NCI-H524 treated with DMSO at 0.1 percent for 48 hours (cell line): ENCODE measurements around the gene PODN.

Experiments used
- DNase-seq: peaks from one replicate; lab custom pipeline; 2025; lab: John Stamatoyannopoulos, UW

PODN gene, protein sequence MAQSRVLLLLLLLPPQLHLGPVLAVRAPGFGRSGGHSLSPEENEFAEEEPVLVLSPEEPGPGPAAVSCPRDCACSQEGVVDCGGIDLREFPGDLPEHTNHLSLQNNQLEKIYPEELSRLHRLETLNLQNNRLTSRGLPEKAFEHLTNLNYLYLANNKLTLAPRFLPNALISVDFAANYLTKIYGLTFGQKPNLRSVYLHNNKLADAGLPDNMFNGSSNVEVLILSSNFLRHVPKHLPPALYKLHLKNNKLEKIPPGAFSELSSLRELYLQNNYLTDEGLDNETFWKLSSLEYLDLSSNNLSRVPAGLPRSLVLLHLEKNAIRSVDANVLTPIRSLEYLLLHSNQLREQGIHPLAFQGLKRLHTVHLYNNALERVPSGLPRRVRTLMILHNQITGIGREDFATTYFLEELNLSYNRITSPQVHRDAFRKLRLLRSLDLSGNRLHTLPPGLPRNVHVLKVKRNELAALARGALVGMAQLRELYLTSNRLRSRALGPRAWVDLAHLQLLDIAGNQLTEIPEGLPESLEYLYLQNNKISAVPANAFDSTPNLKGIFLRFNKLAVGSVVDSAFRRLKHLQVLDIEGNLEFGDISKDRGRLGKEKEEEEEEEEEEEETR

DNA sequence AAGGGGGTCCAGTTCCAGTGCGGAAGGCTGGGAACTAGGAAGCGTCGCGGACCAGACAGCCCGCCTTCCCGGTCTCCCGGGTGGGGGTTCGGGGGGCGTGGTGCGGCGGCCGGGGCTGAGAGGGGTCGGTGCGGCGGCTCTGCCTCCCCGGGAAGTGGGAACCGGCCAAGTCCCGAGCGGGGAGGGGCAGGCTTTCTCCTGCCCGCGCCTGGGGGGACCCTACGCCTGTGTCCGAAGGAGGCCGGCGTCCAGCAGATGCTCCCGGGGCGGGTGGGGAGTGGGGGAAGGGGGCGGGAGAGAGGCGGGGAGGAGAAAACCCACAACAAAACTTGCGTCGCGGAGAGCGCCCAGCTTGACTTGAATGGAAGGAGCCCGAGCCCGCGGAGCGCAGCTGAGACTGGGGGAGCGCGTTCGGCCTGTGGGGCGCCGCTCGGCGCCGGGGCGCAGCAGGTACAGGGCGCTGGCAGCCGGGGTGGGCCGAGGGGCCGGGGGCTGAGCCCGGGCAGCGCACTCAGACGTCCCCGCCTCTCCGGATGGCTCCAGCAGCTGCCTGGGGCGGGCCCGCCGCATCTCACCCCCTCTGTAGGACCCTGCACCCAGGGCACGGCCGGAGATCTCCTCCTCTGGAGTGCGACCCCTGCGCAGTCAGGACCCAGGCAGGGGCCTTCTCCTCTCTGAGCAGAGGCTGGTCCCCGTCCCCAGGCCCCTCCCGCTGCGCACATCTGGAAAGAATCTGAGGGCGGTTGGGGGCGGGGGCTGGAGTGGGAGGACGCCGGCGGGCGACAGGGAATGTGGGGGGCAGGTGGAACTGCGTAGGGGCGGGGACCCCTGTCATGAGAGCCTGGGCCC lies at the start of gene PODN:
TSS of gene PODN (plus strand) at position 355 of the 849 bp plus-strand sequence. CDS start 7,643 bp downstream, outside the sequence.
- no peak for DNase-seq

- DNase-seq = peak; percentile 42
Measured at GRCh38 chr1:53014791-53015507, 47.1 kb upstream of the PODN start.

DNA sequence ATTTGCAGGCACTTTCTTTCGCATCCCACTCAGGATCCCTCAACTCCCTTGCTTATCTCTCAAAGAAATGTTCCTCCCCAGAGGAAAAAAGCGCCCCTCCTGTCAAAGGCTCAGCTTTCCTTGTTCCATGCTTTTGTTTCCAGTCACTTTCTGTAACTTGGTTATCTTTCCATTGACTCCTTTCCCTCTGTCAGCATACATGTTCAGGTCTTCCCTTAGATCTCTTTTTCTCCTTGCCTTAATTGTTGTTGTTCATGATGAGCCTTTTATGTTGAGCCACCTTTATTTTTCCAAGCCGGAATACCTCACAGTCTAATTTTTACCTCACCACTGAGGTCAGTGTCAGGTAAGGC lies 46.5 kb upstream of the PODN start:
- no peak for DNase-seq

DNA sequence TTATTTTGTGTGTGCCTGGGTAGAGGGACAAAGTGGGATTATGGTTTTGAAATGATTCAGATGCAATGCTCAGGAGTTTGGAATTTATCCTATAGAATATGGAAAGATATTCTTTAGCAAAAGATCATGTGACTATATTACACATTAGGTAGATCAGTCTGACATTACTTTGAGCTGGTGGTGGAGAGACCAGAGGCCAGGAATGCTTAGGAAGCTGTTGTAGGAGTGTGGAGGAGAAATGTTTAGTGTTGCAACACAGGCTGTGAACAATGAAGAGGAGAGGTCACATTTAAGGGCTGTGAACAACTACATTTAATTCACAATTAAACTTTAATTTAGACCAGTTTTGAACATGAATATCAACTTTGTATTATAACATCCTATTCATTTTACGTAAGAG lies 45.3 kb upstream of the PODN start:
- DNase-seq = no peak

DNA sequence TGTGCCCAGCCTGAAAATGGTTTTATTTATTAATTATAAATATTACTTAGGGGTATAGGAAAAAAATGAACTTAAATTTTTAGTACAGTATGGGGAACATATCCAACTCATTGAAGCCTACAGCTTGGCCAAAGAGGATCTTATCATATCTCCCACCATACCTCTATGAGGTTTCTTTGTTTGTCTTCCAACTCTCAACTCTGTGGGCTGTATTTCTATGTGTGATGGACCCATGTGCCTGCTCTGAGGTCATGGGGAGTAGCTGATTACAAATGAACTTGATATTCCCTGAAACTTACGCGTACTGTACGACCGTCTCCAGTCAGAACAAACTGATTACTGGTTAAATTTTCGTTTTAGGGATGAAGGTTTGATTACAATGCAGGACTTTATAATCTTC lies 41.4 kb upstream of the PODN start:
- no peak for DNase-seq

DNA sequence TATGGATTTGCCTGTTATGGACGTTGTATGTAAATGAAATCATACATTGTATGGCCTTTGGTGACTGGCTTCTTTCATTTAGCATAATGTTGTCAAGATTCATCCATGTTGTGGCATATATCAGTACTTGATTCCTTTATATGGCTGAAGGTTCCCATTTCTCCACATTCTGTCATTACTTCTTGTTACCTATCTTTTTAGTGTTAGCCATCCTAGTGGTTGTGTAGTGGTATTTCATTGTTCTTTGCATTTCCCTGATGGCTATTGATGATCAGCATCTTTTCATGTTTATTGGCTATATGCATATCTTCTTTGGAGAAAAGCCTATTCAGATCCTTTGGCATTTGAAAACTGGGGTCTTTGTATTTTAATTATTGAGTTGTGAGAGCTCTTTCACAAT lies 39.8 kb upstream of the PODN start:
- DNase-seq = no peak

DNA sequence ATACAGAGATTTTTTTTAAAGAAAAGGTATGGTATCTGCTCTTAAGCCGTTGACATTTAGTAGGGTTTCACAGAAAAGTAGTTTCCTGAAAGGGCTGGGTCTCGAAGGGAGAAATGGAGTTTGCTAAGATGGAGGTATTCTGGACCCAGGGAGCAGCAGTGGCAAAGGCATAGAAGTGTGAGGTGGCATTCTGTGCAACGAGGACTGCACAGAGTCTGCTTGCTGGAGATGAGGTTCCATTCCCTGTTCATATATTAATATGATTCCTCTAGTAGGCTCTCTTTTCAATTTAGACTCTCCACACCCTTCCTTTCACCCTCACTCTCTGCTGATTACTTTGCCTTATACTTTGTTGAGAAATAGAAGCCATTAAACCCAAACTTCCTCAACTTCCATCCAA lies 38.5 kb upstream of the PODN start:
- DNase-seq = no peak

DNA sequence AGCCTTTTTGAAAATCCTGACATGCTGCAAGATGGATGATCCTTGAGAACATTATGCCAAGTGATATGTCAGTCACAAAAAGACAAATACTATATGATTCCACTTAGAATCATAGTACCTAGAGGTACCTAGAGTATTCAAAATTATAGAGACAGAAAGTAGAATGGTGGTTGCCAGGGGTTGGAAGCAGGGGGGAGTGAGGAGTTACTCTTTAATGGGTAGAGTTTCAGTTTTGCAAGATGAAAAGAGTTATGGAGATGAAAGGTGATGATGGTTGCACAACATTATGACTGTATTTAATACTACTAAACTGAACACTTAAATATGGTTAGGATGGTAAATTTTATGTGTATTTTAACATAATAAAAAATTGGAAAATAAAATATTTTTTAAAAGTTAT lies 37.9 kb upstream of the PODN start:
- DNase-seq = no peak

- no peak for DNase-seq
Measured at GRCh38 chr1:53025034-53025768, 36.8 kb upstream of the PODN start.

GRCh38 chr1:53025769-53026112 lies 36.3 kb upstream of the PODN start:
- no peak for DNase-seq

GRCh38 chr1:53026254-53026653 lies 35.8 kb upstream of the PODN start:
- no peak for DNase-seq

- no peak for DNase-seq
Measured at GRCh38 chr1:53031732-53032131, 30.3 kb upstream of the PODN start.

DNA sequence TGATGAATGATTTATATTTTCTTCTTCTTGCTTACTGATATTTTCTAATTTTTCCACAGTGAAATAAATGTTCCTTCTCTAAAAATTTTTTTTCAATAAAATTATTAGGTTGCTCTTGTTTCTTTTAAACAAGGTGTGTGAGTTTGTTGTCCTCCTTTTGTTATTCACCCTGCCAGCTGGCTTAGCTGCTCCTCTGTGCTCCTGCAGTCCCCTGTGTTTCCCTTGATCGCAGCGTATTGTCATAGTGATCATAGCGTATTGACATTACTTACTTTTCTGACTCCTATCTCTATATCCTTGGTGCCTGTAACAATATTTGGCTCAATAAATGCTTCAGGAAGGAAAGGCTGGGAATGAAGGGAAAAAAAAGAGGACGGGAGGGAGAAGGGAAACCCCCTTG lies 24.9 kb upstream of the PODN start:
- no peak for DNase-seq

- DNase-seq = no peak
Measured at GRCh38 chr1:53038566-53038965, 23.4 kb upstream of the PODN start.

DNA sequence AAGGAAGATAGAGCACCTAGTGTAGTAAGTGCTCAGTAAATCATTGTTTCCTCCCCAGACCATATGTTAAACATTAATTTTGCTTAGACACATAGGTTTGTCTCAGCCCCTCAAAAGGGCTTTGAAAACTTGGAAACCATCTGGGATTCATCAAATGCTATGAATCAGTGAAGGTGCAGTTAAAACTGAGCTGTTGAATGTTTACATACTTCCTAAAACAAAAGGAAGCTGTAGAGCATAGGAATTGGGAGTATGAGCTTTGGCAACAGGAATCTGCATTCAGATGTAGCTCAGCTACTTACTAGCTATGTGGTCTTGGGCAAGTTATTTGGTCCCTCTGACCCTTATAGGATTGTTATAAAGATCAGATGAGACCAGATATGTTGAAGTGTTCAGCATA lies 18.7 kb upstream of the PODN start:
- no peak for DNase-seq

DNA sequence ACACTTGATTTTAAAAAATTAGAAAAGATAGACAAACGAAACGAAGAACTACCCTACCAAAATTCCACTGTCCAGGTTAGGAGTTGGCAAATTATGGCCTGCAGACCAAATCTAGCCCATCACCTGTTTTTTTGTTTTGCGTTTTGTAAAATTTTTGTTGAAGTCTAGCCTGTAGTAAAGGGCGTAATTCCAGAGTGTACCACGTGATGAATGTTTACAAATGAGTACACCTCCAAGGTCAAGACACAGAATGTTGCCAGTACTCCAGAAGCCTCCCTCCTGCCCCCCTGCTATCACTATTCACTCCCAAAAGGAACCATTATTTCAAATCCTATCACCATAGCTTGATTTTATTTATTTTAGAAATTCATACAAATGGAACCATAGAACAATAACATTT lies 17.1 kb upstream of the PODN start:
- DNase-seq = no peak

DNA sequence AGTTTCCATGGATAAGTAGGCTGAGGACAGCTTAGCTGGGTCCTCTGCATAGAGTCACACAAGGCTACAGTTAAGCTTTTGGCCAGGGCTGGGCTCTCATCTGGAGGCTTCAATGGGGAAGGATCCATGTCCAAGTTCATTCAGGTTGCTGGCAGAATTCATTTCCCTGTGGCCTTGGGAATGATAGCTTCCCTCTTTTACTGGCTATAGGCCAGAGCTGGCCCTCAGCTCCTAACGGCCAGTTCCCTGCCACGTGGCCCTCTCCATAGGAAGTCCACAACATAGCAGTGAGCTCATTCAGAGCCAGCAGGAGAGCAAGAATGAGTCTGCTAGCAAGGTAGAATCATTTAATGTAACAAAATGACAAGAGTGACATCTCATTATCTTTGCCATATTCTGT lies 15.1 kb upstream of the PODN start:
- DNase-seq = no peak

DNA sequence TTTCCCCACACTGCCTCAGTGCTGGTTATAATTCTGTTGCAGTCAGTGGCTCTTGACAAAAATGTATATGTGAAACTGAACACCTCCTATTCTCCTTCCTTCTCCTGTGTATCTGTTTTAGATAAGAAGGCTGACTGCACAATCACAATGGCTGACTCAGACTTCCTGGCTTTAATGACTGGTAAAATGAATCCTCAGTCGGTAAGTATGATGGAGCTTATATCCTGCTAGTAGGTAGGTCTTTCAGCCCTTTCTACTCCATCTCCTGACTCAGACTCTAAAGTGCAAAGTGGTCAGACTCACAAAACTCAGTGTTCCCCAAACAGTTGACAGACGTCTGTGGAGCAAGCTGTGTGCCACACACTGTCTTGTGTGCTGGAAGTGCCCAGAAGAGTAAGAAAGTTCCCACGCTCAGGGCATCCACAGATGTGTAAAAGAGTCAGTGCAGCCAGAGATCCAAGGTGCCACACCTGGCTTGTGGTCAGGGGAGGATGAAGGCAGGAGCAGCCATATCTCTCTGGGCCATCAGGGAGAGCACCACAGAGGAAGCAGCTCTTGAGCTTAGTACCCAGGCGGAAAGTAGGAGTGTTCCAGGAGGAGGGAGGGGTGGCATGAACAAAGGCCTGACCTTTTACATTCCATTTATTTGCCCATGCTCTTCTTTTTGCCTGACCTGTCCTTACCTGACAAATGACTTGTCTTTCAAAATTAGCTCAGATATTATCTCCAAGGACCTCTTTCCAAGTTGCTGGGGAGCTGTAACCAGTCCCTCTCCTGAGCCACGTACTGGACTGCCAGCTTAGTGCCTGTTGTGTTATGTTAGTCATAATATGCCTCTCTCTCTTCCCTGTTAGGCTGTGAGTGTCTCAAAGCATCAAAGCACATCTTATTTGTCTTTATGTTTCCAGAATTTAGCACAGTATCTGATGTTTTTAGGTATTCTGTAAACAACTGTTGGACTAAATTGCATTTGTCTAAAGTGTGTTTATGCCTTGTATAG lies 14.0 kb upstream of the PODN start:
- no peak for DNase-seq

DNA sequence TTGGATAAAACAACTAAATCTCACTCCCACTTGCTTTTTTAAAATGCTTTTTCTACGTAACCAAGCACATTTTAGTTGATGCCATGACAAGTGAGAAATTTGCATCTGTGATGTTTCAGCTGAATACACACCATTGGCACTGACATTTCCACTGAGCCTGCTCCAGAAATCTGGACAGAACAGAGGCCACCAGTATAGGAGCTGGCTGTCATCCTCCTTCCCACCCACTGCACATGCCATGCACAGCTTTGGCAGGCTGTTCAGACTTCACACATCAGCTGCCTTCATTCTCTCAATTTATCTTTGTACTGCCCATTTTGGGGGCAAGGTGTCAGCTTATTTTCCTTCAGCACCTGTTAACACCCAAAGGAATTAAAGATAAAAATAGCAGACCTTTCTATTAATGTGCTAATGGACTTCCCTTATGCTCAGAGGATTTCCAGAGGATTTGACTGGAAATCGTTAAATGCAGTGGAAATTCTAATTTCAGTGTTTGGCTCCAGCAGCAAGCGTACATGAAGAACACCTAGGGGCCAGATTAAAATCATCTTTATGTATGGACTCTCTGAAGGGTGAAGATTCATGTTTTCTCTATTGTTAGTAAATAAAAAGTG lies 12.9 kb upstream of the PODN start:
- no peak for DNase-seq

GRCh38 chr1:53049574-53049967 lies 12.4 kb upstream of the PODN start:
- DNase-seq = no peak
